Fibroblast of pulmonary artery (primary cell): ENCODE measurements around the gene PRKAR2B.

Source experiments
- DNase-seq: peaks from one replicate; pipeline ENCODE4 v3.0.0-alpha.2; 2010; ENCODE audit warnings: low read depth
- H3K4me3 ChIP-seq: replicated peaks from 2 replicates; pipeline ENCODE4 v1.5.1; 2011; ENCODE audit warnings: low read depth, mild to moderate bottlenecking, control low read depth, low read length, moderate library complexity
- CTCF ChIP-seq: IDR thresholded peaks from 2 replicates; pipeline ENCODE4 v1.5.1; 2011; ENCODE audit warnings: mild to moderate bottlenecking, control low read depth, low read length, inconsistent platforms; ENCODE audit errors: missing control alignments

PRKAR2B gene

GRCh38 chr7:107194052-107194451 lies 149.5 kb downstream of the PRKAR2B start:
- no peak for DNase-seq
- H3K4me3 ChIP-seq = no peak overlapping the region
- no peak for TF ChIP-seq CTCF

GRCh38 chr7:107196834-107197610 lies 152.5 kb downstream of the PRKAR2B start:
- no peak for TF ChIP-seq CTCF
- H3K4me3 ChIP-seq = no peak overlapping the region
- no peak for DNase-seq

- no peak overlapping the region for H3K4me3 ChIP-seq
- TF ChIP-seq CTCF = peak; percentile 44
- DNase-seq = peak; percentile 36
These were observed 157.4 kb downstream of the PRKAR2B start for GRCh38 chr7:107201795-107202450.

- DNase-seq = no peak
- H3K4me3 ChIP-seq = no peak overlapping the region
- TF ChIP-seq CTCF = no peak
These were observed 159.1 kb downstream of the PRKAR2B start for GRCh38 chr7:107203607-107204006.

GRCh38 chr7:107206136-107206535 lies 161.6 kb downstream of the PRKAR2B start:
- DNase-seq = no peak
- TF ChIP-seq CTCF = no peak
- no peak overlapping the region for H3K4me3 ChIP-seq

GRCh38 chr7:107206706-107207105 lies 162.2 kb downstream of the PRKAR2B start:
- TF ChIP-seq CTCF = no peak
- H3K4me3 ChIP-seq = no peak overlapping the region
- DNase-seq = no peak
